ENCODE results near the gene SNX32. TPM values are rescaled to one million over a fixed set of nuclear protein-coding genes. Genes with fewer than 3 reads are reported as not detected.

Gene SNX32
- total and polyA plus RNA-seq, 2 of the 13 experiments (the other 11 are each of a cell fraction or from before 2014, with no cell fraction given), result 0.09 to 0.34 TPM

DNA sequence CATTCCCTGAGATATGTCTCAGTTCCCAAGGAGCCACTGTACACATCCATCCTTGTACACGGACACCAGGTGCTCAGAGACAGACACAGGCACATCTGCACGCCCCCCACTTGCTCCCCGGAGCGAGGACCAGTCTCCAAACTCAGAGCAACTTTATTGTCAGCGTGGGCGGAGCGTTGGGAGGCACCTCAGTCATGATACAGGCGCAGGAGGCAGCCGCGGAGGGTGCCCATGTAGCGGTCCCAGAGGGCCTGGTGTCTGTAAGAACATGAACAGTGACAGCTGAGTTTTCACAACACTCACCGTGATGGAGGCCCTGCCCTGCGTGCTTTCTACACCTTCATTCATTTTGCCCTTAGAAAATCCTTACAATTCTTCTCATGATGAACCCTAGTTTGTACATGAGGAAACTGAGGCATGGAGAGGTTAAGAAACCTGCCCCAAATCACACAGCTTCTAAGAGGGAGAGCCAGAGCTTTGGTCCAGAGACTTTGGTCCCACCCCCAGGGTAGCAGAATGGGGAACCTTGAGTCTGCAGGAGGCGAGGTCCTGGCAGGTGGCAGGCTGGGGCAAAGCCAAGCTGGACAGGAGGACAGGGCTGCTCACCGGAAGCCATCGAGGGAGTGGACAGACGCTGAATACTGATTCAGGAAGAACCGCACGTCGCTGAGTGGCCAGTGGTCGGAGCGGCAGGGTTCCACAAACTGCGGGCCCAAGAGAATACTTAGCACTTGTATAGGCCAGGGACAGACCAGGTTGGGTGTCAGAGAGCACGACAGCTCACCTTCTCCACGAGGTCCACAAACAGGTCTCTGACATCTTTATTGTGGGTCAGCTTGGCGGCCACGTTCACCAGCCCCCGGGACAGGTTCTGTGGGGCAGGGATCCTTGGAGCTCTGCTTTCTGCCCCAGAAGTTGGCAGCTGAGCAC lies 50.3 kb downstream of the SNX32 start:
- in situ Hi-C loops (cut with HindIII; ENCODE audit: extremely low pct_ligation_motif_present, low pct_unique_long_range_greater_than_20kb), result loop anchor here (5.0 kb wide), 1 partner anchor 103 kb away; no protein-coding TSS in a partner anchor
- DNase-seq (ENCODE audit: low spot score), result no peak
- no TSS peak for BruUV-seq (replicated peaks)

More for the DNA sequence above, 50.3 kb downstream of the SNX32 start:
- Histone ChIP-seq H3K79me2 (ENCODE audit: insufficient read depth, low read length) (no peaks in the 10 kb centered on the region), H3K27ac (ENCODE audit: extremely low read length, insufficient read depth, low read length) (no peak overlapping the region), H2AFZ (ENCODE audit: low read length) (no peak overlapping the region), H3K36me3 (replicated peaks in 1 of 2; ENCODE audit: control insufficient read depth in 1 of 2, insufficient read depth in 2 of 2, low read length in 2 of 2) (peaks cover 4 to 19% of the 10 kb centered on the region in 2 experiments; a peak in 4 of 5 replicates), H4K20me1 (ENCODE audit: insufficient read depth, low read length) (no peaks in the 10 kb centered on the region), H3K4me3 (replicated peaks in 1 of 3; ENCODE audit: insufficient read depth in 1 of 3, low read depth in 2 of 3, low read length in 3 of 3) (no peak overlapping the region), H3K9me3 (ENCODE audit: low read length) (no peaks in the 10 kb centered on the region), H3K27me3 (ENCODE audit: control insufficient read depth in 1 of 2, insufficient read depth in 2 of 2, low read length in 2 of 2) (no peaks in the 10 kb centered on the region; a peak in 1 of 5 replicates), H3K4me1 (ENCODE audit: insufficient read depth, low read length) (peaks cover 42% of the 10 kb centered on the region), H3K4me2 (ENCODE audit: low read depth, low read length) (no peak overlapping the region), H3K9ac (ENCODE audit: insufficient read depth, low read depth, low read length) (no peak overlapping the region)
- WGBS (ENCODE audit: low lambda C conversion rate), result 87% methylated on average over 14 of the region's 28 CpGs
- TF ChIP-seq ATF7-NPFF (CRISPR knock-in tag; IDR thresholded peaks at IDR 0.05; ENCODE audit: low read depth) (no peak), MED8 (CRISPR knock-in tag; IDR thresholded peaks at IDR 0.05; ENCODE audit: insufficient replicate concordance) (no peak), MAFK (conservative IDR thresholded peaks at IDR 0.05 in 1 of 2, IDR thresholded peaks at IDR 0.05 in 1 of 2; ENCODE audit: low read length in 2 of 2) (no peak), AGO2 (optimal IDR thresholded peaks at IDR 0.05; ENCODE audit: low read depth, low read length) (no peak), HNF4A (CRISPR knock-in tag; IDR thresholded peaks at IDR 0.05) (no peak)
- TF ChIP-seq, protein P1, sequence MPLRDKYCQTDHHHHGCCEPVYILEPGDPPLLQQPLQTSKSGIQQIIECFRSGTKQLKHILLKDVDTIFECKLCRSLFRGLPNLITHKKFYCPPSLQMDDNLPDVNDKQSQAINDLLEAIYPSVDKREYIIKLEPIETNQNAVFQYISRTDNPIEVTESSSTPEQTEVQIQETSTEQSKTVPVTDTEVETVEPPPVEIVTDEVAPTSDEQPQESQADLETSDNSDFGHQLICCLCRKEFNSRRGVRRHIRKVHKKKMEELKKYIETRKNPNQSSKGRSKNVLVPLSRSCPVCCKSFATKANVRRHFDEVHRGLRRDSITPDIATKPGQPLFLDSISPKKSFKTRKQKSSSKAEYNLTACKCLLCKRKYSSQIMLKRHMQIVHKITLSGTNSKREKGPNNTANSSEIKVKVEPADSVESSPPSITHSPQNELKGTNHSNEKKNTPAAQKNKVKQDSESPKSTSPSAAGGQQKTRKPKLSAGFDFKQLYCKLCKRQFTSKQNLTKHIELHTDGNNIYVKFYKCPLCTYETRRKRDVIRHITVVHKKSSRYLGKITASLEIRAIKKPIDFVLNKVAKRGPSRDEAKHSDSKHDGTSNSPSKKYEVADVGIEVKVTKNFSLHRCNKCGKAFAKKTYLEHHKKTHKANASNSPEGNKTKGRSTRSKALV (CRISPR knock-in tag; IDR thresholded peaks at IDR 0.05), result no peak
- TF ChIP-seq, protein P2, sequence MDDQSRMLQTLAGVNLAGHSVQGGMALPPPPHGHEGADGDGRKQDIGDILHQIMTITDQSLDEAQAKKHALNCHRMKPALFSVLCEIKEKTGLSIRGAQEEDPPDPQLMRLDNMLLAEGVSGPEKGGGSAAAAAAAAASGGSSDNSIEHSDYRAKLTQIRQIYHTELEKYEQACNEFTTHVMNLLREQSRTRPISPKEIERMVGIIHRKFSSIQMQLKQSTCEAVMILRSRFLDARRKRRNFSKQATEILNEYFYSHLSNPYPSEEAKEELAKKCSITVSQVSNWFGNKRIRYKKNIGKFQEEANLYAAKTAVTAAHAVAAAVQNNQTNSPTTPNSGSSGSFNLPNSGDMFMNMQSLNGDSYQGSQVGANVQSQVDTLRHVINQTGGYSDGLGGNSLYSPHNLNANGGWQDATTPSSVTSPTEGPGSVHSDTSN (CRISPR knock-in tag; IDR thresholded peaks at IDR 0.05; ENCODE audit: borderline replicate concordance), result no peak
- ChIA-PET CTCF (ENCODE audit: low intra/inter-chr PET ratio, low total read pairs) (interaction anchor here (0.7 to 2.9 kb wide), 12 partner anchors 10 to 178 kb away, joined by 3 to 77 read pairs (median 5); partner anchors contain the start of genes FOSL1, KAT5, MUS81 and SART1), POLR2A (interaction anchor here (0.6 to 1.7 kb wide), 8 partner anchors 10 to 140 kb away, joined by 3 to 11 read pairs (median 3); partner anchors contain the start of genes CFL1, FOSL1 and MUS81)
- intact Hi-C loops (cut with micrococcal nuclease; ENCODE audit: unreplicated experiment), result no loop called here
- ATAC-seq (no peak), FAIRE-seq (no peak)
